Measurements from ENCODE around the gene PELI1. TPM values are rescaled to one million over a fixed set of nuclear protein-coding genes. Genes with fewer than 3 reads are reported as not detected.

PELI1 gene
- total RNA-seq, 3 donors from 2014 or later = 31.8 to 51.7 (median 40.6) TPM

DNA sequence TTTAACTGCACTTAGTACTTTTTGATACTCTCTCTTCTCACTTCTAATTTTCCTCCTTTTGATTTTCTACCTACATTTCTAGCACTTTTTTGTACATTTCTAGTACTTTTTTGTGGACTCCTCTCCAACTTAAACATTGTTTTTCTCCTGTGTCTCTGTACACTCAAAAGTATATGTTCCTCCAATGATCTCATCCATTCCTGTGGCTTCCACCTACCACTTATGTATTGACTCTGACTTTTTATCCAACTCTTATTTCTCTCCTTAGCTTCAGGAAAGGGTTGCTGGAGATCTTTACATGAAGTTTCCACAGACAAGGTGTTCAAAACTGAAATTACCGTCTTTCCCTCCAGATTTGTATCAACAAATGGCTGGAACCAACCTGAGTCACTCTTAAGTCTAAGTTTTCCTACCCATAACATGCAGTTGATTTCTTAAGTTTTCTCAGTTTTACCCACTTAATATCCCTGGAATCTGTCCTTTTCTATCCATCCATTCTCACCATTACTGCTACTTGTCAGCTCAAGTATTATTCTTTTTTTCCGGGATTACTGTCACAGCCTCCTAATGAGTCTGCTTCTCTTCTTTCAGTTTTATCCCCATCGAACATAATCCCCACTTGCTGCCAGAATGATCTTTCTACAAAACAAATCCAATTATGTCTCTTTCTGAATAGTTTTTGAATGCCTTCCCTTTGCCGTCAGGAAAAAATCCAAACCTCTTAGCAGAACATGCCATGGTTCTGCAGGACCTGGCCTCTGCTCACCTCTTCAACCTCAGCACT is 22.6 kb upstream of the PELI1 start:
- Histone ChIP-seq H3K27ac (no peak overlapping the region), H3K4me1 (no peaks in the 10 kb centered on the region), H3K4me3 (no peak overlapping the region), H3K27me3 (no peaks in the 10 kb centered on the region), H3K36me3 (no peaks in the 10 kb centered on the region), H3K9me3 (no peaks in the 10 kb centered on the region)
- TF ChIP-seq POLR2AphosphoS5 (IDR thresholded peaks at IDR 0.05) (no peak), POLR2A (IDR thresholded peaks at IDR 0.05) (no peak)
- TF ChIP-seq, protein P1, sequence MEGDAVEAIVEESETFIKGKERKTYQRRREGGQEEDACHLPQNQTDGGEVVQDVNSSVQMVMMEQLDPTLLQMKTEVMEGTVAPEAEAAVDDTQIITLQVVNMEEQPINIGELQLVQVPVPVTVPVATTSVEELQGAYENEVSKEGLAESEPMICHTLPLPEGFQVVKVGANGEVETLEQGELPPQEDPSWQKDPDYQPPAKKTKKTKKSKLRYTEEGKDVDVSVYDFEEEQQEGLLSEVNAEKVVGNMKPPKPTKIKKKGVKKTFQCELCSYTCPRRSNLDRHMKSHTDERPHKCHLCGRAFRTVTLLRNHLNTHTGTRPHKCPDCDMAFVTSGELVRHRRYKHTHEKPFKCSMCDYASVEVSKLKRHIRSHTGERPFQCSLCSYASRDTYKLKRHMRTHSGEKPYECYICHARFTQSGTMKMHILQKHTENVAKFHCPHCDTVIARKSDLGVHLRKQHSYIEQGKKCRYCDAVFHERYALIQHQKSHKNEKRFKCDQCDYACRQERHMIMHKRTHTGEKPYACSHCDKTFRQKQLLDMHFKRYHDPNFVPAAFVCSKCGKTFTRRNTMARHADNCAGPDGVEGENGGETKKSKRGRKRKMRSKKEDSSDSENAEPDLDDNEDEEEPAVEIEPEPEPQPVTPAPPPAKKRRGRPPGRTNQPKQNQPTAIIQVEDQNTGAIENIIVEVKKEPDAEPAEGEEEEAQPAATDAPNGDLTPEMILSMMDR (IDR thresholded peaks at IDR 0.05) = no peak
- intact Hi-C loops (cut with DNase I; ENCODE audit: low total_unique reads) = no loop called here
- DNase-seq (ENCODE audit: low spot score in 2 of 2) = no peak

DNA sequence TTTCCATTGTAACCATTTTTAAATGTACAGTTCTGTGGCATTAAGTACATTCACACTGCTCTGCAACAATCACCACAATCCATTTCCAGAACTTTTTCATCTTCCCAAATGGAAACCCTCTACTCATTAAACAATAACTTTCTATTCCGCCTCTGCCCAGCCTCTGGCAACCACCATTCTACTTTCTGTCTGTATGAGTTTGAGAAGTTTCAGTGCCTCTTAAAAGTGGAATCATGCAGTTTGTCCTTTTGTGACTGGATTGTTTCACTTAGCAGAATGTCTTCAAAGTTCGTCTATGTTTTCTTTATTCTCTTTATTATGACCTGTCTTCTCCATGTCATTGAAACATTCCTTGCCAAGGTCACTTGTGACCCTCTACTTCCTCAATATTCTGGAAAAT is 22.0 kb upstream of the PELI1 start:
- no peaks in the 10 kb centered on the region for H3K36me3 ChIP-seq
- no peak overlapping the region for H3K4me3 ChIP-seq
- no peak for DNase-seq (ENCODE audit: low spot score in 2 of 2)
- H3K27me3 ChIP-seq = no peaks in the 10 kb centered on the region
- TF ChIP-seq POLR2AphosphoS5 (IDR thresholded peaks at IDR 0.05) = no peak
- TF ChIP-seq, protein P1 (IDR thresholded peaks at IDR 0.05) = no peak
- TF ChIP-seq POLR2A (IDR thresholded peaks at IDR 0.05) = no peak
- intact Hi-C loops (cut with DNase I; ENCODE audit: low total_unique reads) = no loop called here
- H3K9me3 ChIP-seq = no peaks in the 10 kb centered on the region
- H3K4me1 ChIP-seq = no peaks in the 10 kb centered on the region
- H3K27ac ChIP-seq = no peak overlapping the region

DNA sequence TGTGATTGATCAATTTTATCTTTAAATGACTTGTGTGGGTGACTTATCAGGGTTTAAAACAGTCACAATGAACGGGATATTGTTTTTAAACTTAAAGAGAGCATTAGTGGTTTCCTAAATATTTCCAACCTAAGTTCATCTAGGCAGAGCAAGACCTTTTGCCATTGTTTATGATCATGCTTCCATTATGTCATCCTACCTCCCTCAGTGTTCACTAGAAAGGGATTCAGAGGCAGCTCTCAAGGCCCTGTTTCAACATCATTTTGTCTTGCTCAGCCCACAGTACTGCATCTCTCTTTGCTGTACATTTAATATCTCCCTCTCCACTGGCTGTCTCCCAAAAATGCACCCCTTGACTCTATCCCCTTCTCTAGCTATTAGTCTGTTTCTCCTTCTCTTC is 21.5 kb upstream of the PELI1 start:
- Histone ChIP-seq H3K9me3 (no peaks in the 10 kb centered on the region), H3K27me3 (no peaks in the 10 kb centered on the region), H3K36me3 (no peaks in the 10 kb centered on the region), H3K27ac (no peak overlapping the region), H3K4me3 (no peak overlapping the region), H3K4me1 (no peaks in the 10 kb centered on the region)
- no peak for DNase-seq (ENCODE audit: low spot score in 2 of 2)
- TF ChIP-seq POLR2A (IDR thresholded peaks at IDR 0.05) (no peak), POLR2AphosphoS5 (IDR thresholded peaks at IDR 0.05) (no peak)
- TF ChIP-seq, protein P1 (IDR thresholded peaks at IDR 0.05) = no peak
- intact Hi-C loops (cut with DNase I; ENCODE audit: low total_unique reads) = no loop called here

DNA sequence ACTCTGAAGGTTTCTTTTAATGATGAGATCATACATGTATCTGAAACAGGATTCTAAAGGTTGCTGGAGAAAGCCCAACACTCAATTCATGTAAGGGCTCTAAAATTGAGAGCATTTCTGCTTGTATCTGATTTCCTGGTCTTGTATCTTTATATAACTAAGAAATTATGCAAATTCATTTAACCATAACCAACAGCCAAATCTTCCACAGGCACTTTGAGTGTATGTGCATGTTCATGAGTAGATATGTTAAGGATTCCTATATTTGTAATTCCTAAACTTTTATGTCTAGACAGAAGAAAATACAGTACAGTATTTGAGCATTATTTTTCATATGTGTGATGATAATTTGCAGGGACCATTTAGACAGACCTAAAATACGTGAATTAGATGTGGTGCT is 20.4 kb upstream of the PELI1 start:
- H3K4me3 ChIP-seq = no peak overlapping the region
- TF ChIP-seq, protein P1 (IDR thresholded peaks at IDR 0.05) = no peak
- TF ChIP-seq POLR2A (IDR thresholded peaks at IDR 0.05) (no peak), POLR2AphosphoS5 (IDR thresholded peaks at IDR 0.05) (no peak)
- H3K9me3 ChIP-seq = no peaks in the 10 kb centered on the region
- no peak overlapping the region for H3K27ac ChIP-seq
- H3K36me3 ChIP-seq = no peaks in the 10 kb centered on the region
- H3K4me1 ChIP-seq = no peaks in the 10 kb centered on the region
- intact Hi-C loops (cut with DNase I; ENCODE audit: low total_unique reads) = no loop called here
- DNase-seq (ENCODE audit: low spot score in 2 of 2) = no peak
- no peaks in the 10 kb centered on the region for H3K27me3 ChIP-seq

DNA sequence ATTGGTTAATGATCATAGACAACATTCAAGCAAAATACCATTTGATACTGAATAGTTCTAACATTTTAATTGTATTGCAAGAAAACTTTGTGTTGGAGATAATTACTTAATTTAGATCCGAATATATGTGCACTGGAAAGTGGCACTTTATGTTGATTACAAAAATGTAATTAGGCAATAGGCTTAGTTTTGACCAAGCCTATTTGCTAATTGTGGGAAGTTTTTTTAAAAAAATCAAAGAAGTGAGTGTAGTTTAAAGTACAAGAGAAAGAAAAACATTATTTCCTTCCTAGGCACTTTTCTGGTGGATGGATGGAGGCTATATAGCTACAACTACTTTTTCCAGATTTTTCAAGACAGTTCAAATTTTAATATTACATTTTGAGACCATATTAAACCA is 18.3 kb upstream of the PELI1 start:
- TF ChIP-seq, protein P1 (IDR thresholded peaks at IDR 0.05) = no peak
- TF ChIP-seq POLR2A (IDR thresholded peaks at IDR 0.05) = no peak
- no peak for TF ChIP-seq POLR2AphosphoS5 (IDR thresholded peaks at IDR 0.05)
- Histone ChIP-seq H3K9me3 (no peaks in the 10 kb centered on the region), H3K4me1 (no peaks in the 10 kb centered on the region), H3K36me3 (no peaks in the 10 kb centered on the region), H3K27ac (no peak overlapping the region), H3K27me3 (no peaks in the 10 kb centered on the region), H3K4me3 (no peak overlapping the region)
- intact Hi-C loops (cut with DNase I; ENCODE audit: low total_unique reads) = no loop called here
- DNase-seq (ENCODE audit: low spot score in 2 of 2) = no peak

Data from breast epithelium (tissue), 4 donors.